HepG2 (cell line): Measurements from ENCODE around the gene PGAP3. TPM values are rescaled to one million over a fixed set of nuclear protein-coding genes. Genes with fewer than 3 reads are reported as not detected.

Source experiments
- CAMTA2 ChIP-seq: sonication (generic); formaldehyde crosslinking; IDR thresholded peaks from 2 replicates; pipeline ENCODE4 v1.4.0; 2020; ENCODE audit warnings: mild to moderate bottlenecking, missing genetic modification reagents, borderline replicate concordance
- GABPB1 ChIP-seq: IDR thresholded peaks from 2 replicates; pipeline ENCODE4 v1.6.1; 2016; ENCODE audit warnings: mild to moderate bottlenecking, missing genetic modification reagents, moderate library complexity, missing compliant biosample characterization
- GLI4 ChIP-seq: sonication (generic); formaldehyde crosslinking; IDR thresholded peaks from 2 replicates; pipeline ENCODE4 v1.5.1; 2020; ENCODE audit warnings: missing genetic modification reagents, mild to moderate bottlenecking, moderate library complexity, borderline replicate concordance
- MTA1 ChIP-seq: sonication (generic); formaldehyde crosslinking; IDR thresholded peaks from 2 replicates; pipeline ENCODE4 v1.4.0; 2020; ENCODE audit warnings: missing genetic modification reagents, mild to moderate bottlenecking, borderline replicate concordance
- MXI1 ChIP-seq: IDR thresholded peaks from 3 replicates; pipeline ENCODE4 v1.6.1; 2012; ENCODE audit warnings: low read depth, low read length, inconsistent platforms, borderline replicate concordance
- PCBP1 ChIP-seq: fragments of 200-400 bp; formaldehyde crosslinking; IDR thresholded peaks from 2 replicates; pipeline ENCODE4 v1.6.1; 2017; ENCODE audit warnings: mild to moderate bottlenecking, low read depth, low read length, borderline replicate concordance
- RXRA ChIP-seq: sonication (generic); formaldehyde crosslinking; IDR thresholded peaks from 2 replicates; pipeline ENCODE4 v1.5.1; 2020; ENCODE audit warnings: missing genetic modification reagents
- ZBTB7B ChIP-seq: sonication (generic); formaldehyde crosslinking; IDR thresholded peaks from 2 replicates; pipeline ENCODE4 v1.4.0; 2020; ENCODE audit warnings: missing genetic modification reagents
- ZNF251 ChIP-seq: sonication (generic); formaldehyde crosslinking; IDR thresholded peaks from 2 replicates; pipeline ENCODE4 v1.9.0; 2021; ENCODE audit warnings: mild to moderate bottlenecking, missing genetic modification reagents
- ZNF547 ChIP-seq: sonication (generic); formaldehyde crosslinking; IDR thresholded peaks from 2 replicates; pipeline ENCODE4 v1.5.1; 2020; ENCODE audit warnings: mild to moderate bottlenecking, missing genetic modification reagents
- ZNF556 ChIP-seq: sonication (generic); formaldehyde crosslinking; IDR thresholded peaks from 2 replicates; pipeline ENCODE4 v1.4.0; 2020; ENCODE audit warnings: mild to moderate bottlenecking, missing genetic modification reagents, borderline replicate concordance
- polyA plus RNA-seq, 8 experiments: library from polyadenylated mRNA; depleted of rRNA in 3 of 8; stranded (reverse) in 7 of 8; unstranded in 1 of 8; fragments of >200 nt; fragmentation: Illumina TruSeq in 4 of 8; extraction: Trizol in 4 of 8; gene quantifications; 2 replicates each; pipeline versions ENCODE4 v1.2.1 to v1.2.3, GENCODE V29; 2011 to 2016; ENCODE audit warnings: low read depth in 4 of 8, missing spikeins in 1 of 8, mixed read lengths in 1 of 8; ENCODE audit not compliant: insufficient read depth in 1 of 8
- total RNA-seq, 5 experiments: library from RNA; depleted of rRNA; stranded (reverse); fragments of >200 nt; fragmentation: Illumina TruSeq; extraction: Trizol; gene quantifications; 2 replicates each; pipeline ENCODE4 v1.2.3, GENCODE V29; 2016; ENCODE audit warnings: low read depth in 1 of 5
- TF ChIP-seq, protein P1 (sequence below): sonication (generic); formaldehyde crosslinking; IDR thresholded peaks from 2 replicates; pipeline ENCODE4 v1.5.0; 2020; ENCODE audit warnings: mild to moderate bottlenecking, missing genetic modification reagents
- TF ChIP-seq, protein P2 (sequence below): sonication (generic); formaldehyde crosslinking; IDR thresholded peaks from 2 replicates; pipeline ENCODE4 v1.8.0; 2022; ENCODE audit warnings: missing genetic modification reagents, mild to moderate bottlenecking, moderate library complexity, borderline replicate concordance
- TF ChIP-seq, protein P3 (sequence below): sonication (generic); formaldehyde crosslinking; IDR thresholded peaks from 2 replicates; pipeline ENCODE4 v1.9.0; 2022; ENCODE audit warnings: low read depth, missing genetic modification reagents
- TF ChIP-seq, protein P4 (sequence below): IDR thresholded peaks from 2 replicates; pipeline ENCODE4 v1.6.1; 2012; ENCODE audit warnings: low read depth, low read length, improper control_type of control experiment
- TF ChIP-seq, protein P5 (sequence below): sonication (generic); formaldehyde crosslinking; IDR thresholded peaks from 2 replicates; pipeline ENCODE4 v1.5.0; 2020; ENCODE audit warnings: mild to moderate bottlenecking, missing genetic modification reagents

Gene PGAP3
- total and polyA plus RNA-seq, 2 of the 13 experiments (the other 11 are each of a cell fraction or from before 2014, with no cell fraction given) = 11.9 to 14.6 TPM

DNA sequence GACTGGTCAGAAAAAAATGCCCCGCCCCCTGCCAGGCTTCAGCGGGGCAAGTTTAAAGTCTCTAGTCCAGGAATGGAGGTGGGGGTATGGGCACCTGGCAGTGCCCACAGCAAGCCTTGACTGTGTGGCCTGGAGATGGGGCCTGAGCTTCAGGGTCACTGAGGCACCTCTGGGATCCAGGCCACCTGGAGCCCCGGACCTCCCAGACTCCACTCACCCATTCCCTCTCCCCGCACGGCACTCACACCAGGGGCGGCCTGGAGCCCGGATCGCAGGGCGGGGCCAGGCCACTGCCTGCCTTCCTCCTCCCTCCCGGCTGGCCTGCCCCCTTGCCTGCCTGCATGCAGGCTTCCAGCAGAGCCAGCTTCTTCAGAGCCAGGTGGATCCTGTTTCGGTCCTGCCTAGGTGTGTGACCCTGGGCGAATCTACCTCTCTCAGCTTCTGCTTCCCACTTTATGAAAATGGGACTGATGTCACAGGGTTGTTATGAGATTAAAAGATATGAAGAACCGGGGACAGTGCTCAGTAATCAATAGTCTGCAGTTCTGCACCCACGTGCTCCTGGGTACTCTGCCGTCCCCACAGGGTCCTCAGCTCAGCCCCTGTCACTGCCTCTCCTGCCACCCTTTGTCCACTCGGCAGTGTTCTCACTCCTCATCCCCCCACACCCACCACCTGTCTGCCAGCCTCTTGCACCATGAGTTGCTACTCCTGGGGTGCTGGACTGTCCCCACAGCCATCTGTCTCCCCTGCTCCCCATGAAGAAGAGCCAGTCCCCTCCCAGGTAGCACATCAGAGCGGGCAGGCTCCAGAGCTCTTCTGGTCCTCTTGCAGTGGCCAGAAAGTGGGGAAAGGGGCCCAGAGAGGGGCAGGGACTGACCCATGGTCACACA lies 23.9 kb downstream of the PGAP3 start (continued):
- TF ChIP-seq, protein P1, sequence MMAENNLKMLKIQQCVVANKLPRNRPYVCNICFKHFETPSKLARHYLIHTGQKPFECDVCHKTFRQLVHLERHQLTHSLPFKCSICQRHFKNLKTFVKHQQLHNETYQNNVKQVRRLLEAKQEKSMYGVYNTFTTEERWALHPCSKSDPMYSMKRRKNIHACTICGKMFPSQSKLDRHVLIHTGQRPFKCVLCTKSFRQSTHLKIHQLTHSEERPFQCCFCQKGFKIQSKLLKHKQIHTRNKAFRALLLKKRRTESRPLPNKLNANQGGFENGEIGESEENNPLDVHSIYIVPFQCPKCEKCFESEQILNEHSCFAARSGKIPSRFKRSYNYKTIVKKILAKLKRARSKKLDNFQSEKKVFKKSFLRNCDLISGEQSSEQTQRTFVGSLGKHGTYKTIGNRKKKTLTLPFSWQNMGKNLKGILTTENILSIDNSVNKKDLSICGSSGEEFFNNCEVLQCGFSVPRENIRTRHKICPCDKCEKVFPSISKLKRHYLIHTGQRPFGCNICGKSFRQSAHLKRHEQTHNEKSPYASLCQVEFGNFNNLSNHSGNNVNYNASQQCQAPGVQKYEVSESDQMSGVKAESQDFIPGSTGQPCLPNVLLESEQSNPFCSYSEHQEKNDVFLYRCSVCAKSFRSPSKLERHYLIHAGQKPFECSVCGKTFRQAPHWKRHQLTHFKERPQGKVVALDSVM (CRISPR knock-in tag) = peak; percentile 77
- TF ChIP-seq MTA1 (CRISPR knock-in tag) (0 out of 2 replicates have a peak, but pooled peaks have one; percentile 13), ZBTB7B (0 out of 2 replicates have a peak, but pooled peaks have one; percentile 40), GABPB1 (CRISPR knock-in tag) (peak; percentile 45; the same call in 1 of the 2 replicates), ZNF251 (CRISPR knock-in tag) (no peak), GLI4 (CRISPR knock-in tag) (0 out of 2 replicates have a peak, but pooled peaks have one; percentile 41), CAMTA2 (peak; percentile 30; the same call in 1 of the 2 replicates), ZNF556 (CRISPR knock-in tag) (peak; percentile 36; the same call in 1 of the 2 replicates), MXI1 (peak; percentile 32; the same call in 1 of the 3 replicates), PCBP1 (0 out of 2 replicates have a peak, but pooled peaks have one; percentile 37), ZNF547 (CRISPR knock-in tag) (peak; percentile 68; the same call in 1 of the 2 replicates), RXRA (0 out of 2 replicates have a peak, but pooled peaks have one; percentile 37)
- TF ChIP-seq, protein P2, sequence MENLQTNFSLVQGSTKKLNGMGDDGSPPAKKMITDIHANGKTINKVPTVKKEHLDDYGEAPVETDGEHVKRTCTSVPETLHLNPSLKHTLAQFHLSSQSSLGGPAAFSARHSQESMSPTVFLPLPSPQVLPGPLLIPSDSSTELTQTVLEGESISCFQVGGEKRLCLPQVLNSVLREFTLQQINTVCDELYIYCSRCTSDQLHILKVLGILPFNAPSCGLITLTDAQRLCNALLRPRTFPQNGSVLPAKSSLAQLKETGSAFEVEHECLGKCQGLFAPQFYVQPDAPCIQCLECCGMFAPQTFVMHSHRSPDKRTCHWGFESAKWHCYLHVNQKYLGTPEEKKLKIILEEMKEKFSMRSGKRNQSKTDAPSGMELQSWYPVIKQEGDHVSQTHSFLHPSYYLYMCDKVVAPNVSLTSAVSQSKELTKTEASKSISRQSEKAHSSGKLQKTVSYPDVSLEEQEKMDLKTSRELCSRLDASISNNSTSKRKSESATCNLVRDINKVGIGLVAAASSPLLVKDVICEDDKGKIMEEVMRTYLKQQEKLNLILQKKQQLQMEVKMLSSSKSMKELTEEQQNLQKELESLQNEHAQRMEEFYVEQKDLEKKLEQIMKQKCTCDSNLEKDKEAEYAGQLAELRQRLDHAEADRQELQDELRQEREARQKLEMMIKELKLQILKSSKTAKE = no peak
- TF ChIP-seq, protein P3, sequence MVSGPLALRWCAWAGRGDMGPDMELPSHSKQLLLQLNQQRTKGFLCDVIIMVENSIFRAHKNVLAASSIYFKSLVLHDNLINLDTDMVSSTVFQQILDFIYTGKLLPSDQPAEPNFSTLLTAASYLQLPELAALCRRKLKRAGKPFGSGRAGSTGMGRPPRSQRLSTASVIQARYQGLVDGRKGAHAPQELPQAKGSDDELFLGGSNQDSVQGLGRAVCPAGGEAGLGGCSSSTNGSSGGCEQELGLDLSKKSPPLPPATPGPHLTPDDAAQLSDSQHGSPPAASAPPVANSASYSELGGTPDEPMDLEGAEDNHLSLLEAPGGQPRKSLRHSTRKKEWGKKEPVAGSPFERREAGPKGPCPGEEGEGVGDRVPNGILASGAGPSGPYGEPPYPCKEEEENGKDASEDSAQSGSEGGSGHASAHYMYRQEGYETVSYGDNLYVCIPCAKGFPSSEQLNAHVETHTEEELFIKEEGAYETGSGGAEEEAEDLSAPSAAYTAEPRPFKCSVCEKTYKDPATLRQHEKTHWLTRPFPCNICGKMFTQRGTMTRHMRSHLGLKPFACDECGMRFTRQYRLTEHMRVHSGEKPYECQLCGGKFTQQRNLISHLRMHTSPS = peak; percentile 90
- TF ChIP-seq, protein P4, sequence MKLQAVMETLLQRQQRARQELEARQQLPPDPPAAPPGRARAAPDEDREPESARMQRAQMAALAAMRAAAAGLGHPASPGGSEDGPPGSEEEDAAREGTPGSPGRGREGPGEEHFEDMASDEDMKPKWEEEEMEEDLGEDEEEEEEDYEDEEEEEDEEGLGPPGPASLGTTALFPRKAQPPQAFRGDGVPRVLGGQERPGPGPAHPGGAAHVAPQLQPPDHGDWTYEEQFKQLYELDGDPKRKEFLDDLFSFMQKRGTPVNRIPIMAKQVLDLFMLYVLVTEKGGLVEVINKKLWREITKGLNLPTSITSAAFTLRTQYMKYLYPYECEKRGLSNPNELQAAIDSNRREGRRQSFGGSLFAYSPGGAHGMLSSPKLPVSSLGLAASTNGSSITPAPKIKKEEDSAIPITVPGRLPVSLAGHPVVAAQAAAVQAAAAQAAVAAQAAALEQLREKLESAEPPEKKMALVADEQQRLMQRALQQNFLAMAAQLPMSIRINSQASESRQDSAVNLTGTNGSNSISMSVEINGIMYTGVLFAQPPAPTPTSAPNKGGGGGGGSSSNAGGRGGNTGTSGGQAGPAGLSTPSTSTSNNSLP = 0 out of 2 replicates have a peak, but pooled peaks have one; percentile 15
- TF ChIP-seq, protein P5, sequence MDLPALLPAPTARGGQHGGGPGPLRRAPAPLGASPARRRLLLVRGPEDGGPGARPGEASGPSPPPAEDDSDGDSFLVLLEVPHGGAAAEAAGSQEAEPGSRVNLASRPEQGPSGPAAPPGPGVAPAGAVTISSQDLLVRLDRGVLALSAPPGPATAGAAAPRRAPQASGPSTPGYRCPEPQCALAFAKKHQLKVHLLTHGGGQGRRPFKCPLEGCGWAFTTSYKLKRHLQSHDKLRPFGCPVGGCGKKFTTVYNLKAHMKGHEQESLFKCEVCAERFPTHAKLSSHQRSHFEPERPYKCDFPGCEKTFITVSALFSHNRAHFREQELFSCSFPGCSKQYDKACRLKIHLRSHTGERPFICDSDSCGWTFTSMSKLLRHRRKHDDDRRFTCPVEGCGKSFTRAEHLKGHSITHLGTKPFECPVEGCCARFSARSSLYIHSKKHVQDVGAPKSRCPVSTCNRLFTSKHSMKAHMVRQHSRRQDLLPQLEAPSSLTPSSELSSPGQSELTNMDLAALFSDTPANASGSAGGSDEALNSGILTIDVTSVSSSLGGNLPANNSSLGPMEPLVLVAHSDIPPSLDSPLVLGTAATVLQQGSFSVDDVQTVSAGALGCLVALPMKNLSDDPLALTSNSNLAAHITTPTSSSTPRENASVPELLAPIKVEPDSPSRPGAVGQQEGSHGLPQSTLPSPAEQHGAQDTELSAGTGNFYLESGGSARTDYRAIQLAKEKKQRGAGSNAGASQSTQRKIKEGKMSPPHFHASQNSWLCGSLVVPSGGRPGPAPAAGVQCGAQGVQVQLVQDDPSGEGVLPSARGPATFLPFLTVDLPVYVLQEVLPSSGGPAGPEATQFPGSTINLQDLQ (CRISPR knock-in tag) = no peak
